ENCODE measurements around the gene IMMP2L. TPM values are rescaled to one million over a fixed set of nuclear protein-coding genes. Genes with fewer than 3 reads are reported as not detected.

Gene IMMP2L
- total and polyA plus RNA-seq, 2 of the 13 experiments (the other 11 are each of a cell fraction or from before 2014, with no cell fraction given), result 7.8 to 16.9 TPM

DNA sequence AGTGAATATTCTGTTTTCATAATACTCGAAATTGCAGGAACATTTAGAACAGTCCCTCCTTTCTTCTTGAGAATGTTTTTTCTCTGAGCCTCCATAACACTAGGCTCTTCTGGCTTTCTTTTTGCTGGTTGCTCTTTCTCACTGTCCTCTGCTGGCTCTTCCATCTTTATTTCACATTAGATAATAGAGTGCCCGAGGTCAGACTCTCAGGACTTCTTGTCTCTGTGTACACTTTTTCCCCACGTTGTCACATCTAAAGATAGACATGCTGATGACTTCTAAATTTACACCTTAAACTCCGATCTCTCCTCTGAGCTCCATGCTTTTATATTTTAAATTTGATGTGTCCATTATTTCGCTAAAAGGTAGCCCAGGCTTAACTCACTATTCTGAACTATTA is 486.8 kb downstream of the IMMP2L start:
- H2AFZ ChIP-seq (ENCODE audit: low read length), result no peak overlapping the region
- in situ Hi-C loops (cut with HindIII; ENCODE audit: extremely low pct_ligation_motif_present, low pct_unique_long_range_greater_than_20kb), result loop anchor here (25.0 kb wide), 2 partner anchors 662 to 988 kb away; no protein-coding TSS in a partner anchor
- intact Hi-C loops (cut with micrococcal nuclease; ENCODE audit: unreplicated experiment), result no loop called here
- H3K79me2 ChIP-seq (ENCODE audit: insufficient read depth, low read length), result no peaks in the 10 kb centered on the region
- no peak overlapping the region for H3K4me3 ChIP-seq (replicated peaks in 1 of 3; ENCODE audit: insufficient read depth in 1 of 3, low read depth in 2 of 3, low read length in 3 of 3)
- BruUV-seq (replicated peaks), result no TSS peak
- H3K9ac ChIP-seq (ENCODE audit: insufficient read depth, low read depth, low read length), result no peak overlapping the region
- H3K4me1 ChIP-seq (ENCODE audit: insufficient read depth, low read length), result peaks cover 31% of the 10 kb centered on the region
- FAIRE-seq (no peak), ATAC-seq (no peak), DNase-seq (ENCODE audit: low spot score) (no peak)
- no peaks in the 10 kb centered on the region for H3K36me3 ChIP-seq (replicated peaks in 1 of 2; ENCODE audit: control insufficient read depth in 1 of 2, insufficient read depth in 2 of 2, low read length in 2 of 2)
- no peaks in the 10 kb centered on the region for H3K9me3 ChIP-seq (ENCODE audit: low read length)
- no peaks in the 10 kb centered on the region for H4K20me1 ChIP-seq (ENCODE audit: insufficient read depth, low read length)
- H3K4me2 ChIP-seq (ENCODE audit: low read depth, low read length), result no peak overlapping the region
- ChIA-PET CTCF (ENCODE audit: low intra/inter-chr PET ratio, low total read pairs) (no interaction called here), POLR2A (no interaction called here)
- H3K27me3 ChIP-seq (ENCODE audit: control insufficient read depth in 1 of 2, insufficient read depth in 2 of 2, low read length in 2 of 2), result no peaks in the 10 kb centered on the region
- TF ChIP-seq ZKSCAN8 (CRISPR knock-in tag; IDR thresholded peaks at IDR 0.05; ENCODE audit: borderline replicate concordance), result no peak
- TF ChIP-seq, protein P1, sequence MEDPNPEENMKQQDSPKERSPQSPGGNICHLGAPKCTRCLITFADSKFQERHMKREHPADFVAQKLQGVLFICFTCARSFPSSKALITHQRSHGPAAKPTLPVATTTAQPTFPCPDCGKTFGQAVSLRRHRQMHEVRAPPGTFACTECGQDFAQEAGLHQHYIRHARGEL (CRISPR knock-in tag; IDR thresholded peaks at IDR 0.05), result no peak
- H3K27ac ChIP-seq (ENCODE audit: extremely low read length, insufficient read depth, low read length), result no peak overlapping the region
- 79% methylated on average over 5 of the region's 5 CpGs for WGBS (ENCODE audit: low lambda C conversion rate)

DNA sequence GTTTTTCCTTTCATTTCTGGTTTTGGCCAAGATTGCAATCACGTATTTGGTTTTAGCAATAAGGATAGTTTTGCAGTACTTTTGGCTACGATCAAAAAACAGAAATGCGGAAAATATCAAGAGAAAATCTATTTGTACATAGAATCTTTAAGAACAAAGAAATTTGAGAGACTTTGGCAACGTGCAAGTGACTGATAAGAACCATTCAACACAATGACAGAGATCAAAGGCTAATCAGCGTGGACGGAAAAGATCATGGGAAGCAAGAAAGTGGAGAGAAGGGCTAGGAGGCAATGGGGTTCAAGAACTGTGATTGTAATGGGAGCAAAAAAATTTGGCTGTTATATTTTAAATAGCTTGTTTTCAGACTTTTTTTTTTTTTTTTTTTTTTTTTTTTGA is 487.5 kb downstream of the IMMP2L start:
- Histone ChIP-seq H3K4me1 (ENCODE audit: insufficient read depth, low read length) (peaks cover 31% of the 10 kb centered on the region), H3K27ac (ENCODE audit: extremely low read length, insufficient read depth, low read length) (no peak overlapping the region), H3K9ac (ENCODE audit: insufficient read depth, low read depth, low read length) (no peak overlapping the region), H3K27me3 (ENCODE audit: control insufficient read depth in 1 of 2, insufficient read depth in 2 of 2, low read length in 2 of 2) (no peaks in the 10 kb centered on the region), H2AFZ (ENCODE audit: low read length) (no peak overlapping the region), H3K36me3 (replicated peaks in 1 of 2; ENCODE audit: control insufficient read depth in 1 of 2, insufficient read depth in 2 of 2, low read length in 2 of 2) (no peaks in the 10 kb centered on the region), H3K9me3 (ENCODE audit: low read length) (no peaks in the 10 kb centered on the region), H3K4me2 (ENCODE audit: low read depth, low read length) (no peak overlapping the region), H4K20me1 (ENCODE audit: insufficient read depth, low read length) (no peaks in the 10 kb centered on the region), H3K4me3 (replicated peaks in 1 of 3; ENCODE audit: insufficient read depth in 1 of 3, low read depth in 2 of 3, low read length in 3 of 3) (no peak overlapping the region), H3K79me2 (ENCODE audit: insufficient read depth, low read length) (no peaks in the 10 kb centered on the region)
- FAIRE-seq, result no peak
- ChIA-PET POLR2A (no interaction called here), CTCF (ENCODE audit: low intra/inter-chr PET ratio, low total read pairs) (no interaction called here)
- TF ChIP-seq POGZ (CRISPR knock-in tag; IDR thresholded peaks at IDR 0.05) (no peak), TRIM24 (CRISPR knock-in tag; IDR thresholded peaks at IDR 0.05) (no peak), ZNF879 (CRISPR knock-in tag; IDR thresholded peaks at IDR 0.05) (no peak), TCF12 (IDR thresholded peaks at IDR 0.05) (no peak), TCF12 (CRISPR knock-in tag; IDR thresholded peaks at IDR 0.05) (no peak), ZNF562 (CRISPR knock-in tag; IDR thresholded peaks at IDR 0.05; ENCODE audit: borderline replicate concordance) (no peak), ZMYM4 (CRISPR knock-in tag; IDR thresholded peaks at IDR 0.05) (no peak), RCOR2 (CRISPR knock-in tag; IDR thresholded peaks at IDR 0.05) (no peak), GFI1 (CRISPR knock-in tag; IDR thresholded peaks at IDR 0.05; ENCODE audit: borderline replicate concordance) (no peak), ZNF556 (CRISPR knock-in tag; IDR thresholded peaks at IDR 0.05; ENCODE audit: borderline replicate concordance) (no peak), ZKSCAN5 (CRISPR knock-in tag; IDR thresholded peaks at IDR 0.05) (no peak), ZNF205 (CRISPR knock-in tag; IDR thresholded peaks at IDR 0.05) (no peak), CBX5 (CRISPR knock-in tag; IDR thresholded peaks at IDR 0.05; ENCODE audit: borderline replicate concordance) (no peak), ZNF839 (CRISPR knock-in tag; IDR thresholded peaks at IDR 0.05; ENCODE audit: borderline replicate concordance) (no peak), CBFB (CRISPR knock-in tag; IDR thresholded peaks at IDR 0.05) (no peak), SOX5 (CRISPR knock-in tag; IDR thresholded peaks at IDR 0.05; ENCODE audit: borderline replicate concordance) (no peak), PAWR (CRISPR knock-in tag; IDR thresholded peaks at IDR 0.05; ENCODE audit: borderline replicate concordance) (no peak), ZNF850 (CRISPR knock-in tag; conservative IDR thresholded peaks at IDR 0.05) (no peak)
- intact Hi-C loops (cut with micrococcal nuclease; ENCODE audit: unreplicated experiment) (loop anchor here (5.0 kb wide), 1 partner anchor 47 kb away; no protein-coding TSS in a partner anchor), in situ Hi-C loops (cut with HindIII; ENCODE audit: extremely low pct_ligation_motif_present, low pct_unique_long_range_greater_than_20kb) (loop anchor here (25.0 kb wide), 2 partner anchors 663 to 987 kb away; no protein-coding TSS in a partner anchor)
- no peak for ATAC-seq
- no peak for DNase-seq (ENCODE audit: low spot score)
- WGBS (ENCODE audit: low lambda C conversion rate), result 52% methylated on average over 6 of the region's 6 CpGs
- no TSS peak for BruUV-seq (replicated peaks)

Measured in HepG2 (cell line).